H1 (cell line): ENCODE results near the gene SPOP. TPM values are rescaled to one million over a fixed set of nuclear protein-coding genes. Genes with fewer than 3 reads are reported as not detected.
A peak's percentile ranks its signal among the peaks of the same experiment; 100 is the strongest.

Experiments
- CTCF ChIA-PET: fragments of 300-600 bp; sonication (Branson Sonifier 250); formaldehyde crosslinking; loops from one replicate; lab custom pipeline; 2021; ENCODE audit not compliant: partially characterized antibody; lab: Charles Lee
- POLR2A ChIA-PET: fragments of 300-600 bp; sonication (Branson Sonifier 250); formaldehyde crosslinking; loops from one replicate; lab custom pipeline; 2021; ENCODE audit warnings: inconsistent platforms; ENCODE audit not compliant: partially characterized antibody; lab: Charles Lee
- DNase-seq, 2 experiments: peaks; one replicate each; pipeline versions ENCODE4 v3.0.0 to v3.0.0-alpha.2; 2010 to 2022; ENCODE audit warnings: low spot score in 2 of 2, low read depth in 1 of 2, mixed read lengths in 1 of 2
- FAIRE-seq: peaks from 2 replicates; lab custom pipeline; 2011; peaks lifted over from hg19 to GRCh38; lab: Jason Lieb, UNC
- H2AFZ ChIP-seq: 2 replicates; pipeline ENCODE4 v1.8.1; 2012; ENCODE audit warnings: low read length, inconsistent platforms
- H2AK5ac ChIP-seq: 2 replicates; pipeline ENCODE4 v1.6.1; 2013; ENCODE audit warnings: low read depth, low read length
- H2BK120ac ChIP-seq: replicated peaks from 2 replicates; pipeline ENCODE3; 2013; ENCODE audit warnings: low read depth, low read length, inconsistent platforms
- H2BK12ac ChIP-seq: 2 replicates; pipeline ENCODE4 v1.6.1; 2013; ENCODE audit warnings: low read depth, low read length
- H2BK15ac ChIP-seq: 2 replicates; pipeline ENCODE4 v1.6.1; 2013; ENCODE audit warnings: low read length
- H2BK20ac ChIP-seq: 2 replicates; pipeline ENCODE4 v1.6.1; 2013; ENCODE audit warnings: low read length
- H2BK5ac ChIP-seq: 2 replicates; pipeline ENCODE4 v1.6.1; 2013; ENCODE audit warnings: low read depth, low read length
- H3K14ac ChIP-seq: 2 replicates; pipeline ENCODE4 v1.6.1; 2013; ENCODE audit warnings: inconsistent platforms; ENCODE audit not compliant: insufficient read length
- H3K18ac ChIP-seq: 2 replicates; pipeline ENCODE4 v1.6.1; 2013; ENCODE audit warnings: low read length; ENCODE audit errors: extremely low read depth
- H3K23ac ChIP-seq: 2 replicates; pipeline ENCODE4 v1.6.1; 2013; ENCODE audit warnings: inconsistent platforms; ENCODE audit not compliant: insufficient read length
- H3K23me2 ChIP-seq: 2 replicates; pipeline ENCODE4 v1.6.1; 2013; ENCODE audit warnings: low read depth, low read length
- H3K27ac ChIP-seq: 2 replicates; pipeline ENCODE4 v1.6.1; 2011; ENCODE audit warnings: low read depth, low read length, inconsistent platforms
- H3K27me3 ChIP-seq, 4 experiments: replicated peaks in 1 of 4; 1 replicate in 1 of 4; 2 replicates in 3 of 4; pipeline versions ENCODE4 v1.6.1 to v1.8.1; 2011 to 2013; ENCODE audit warnings: low read length in 3 of 4, mild to moderate bottlenecking in 3 of 4, inconsistent platforms in 2 of 4, mixed read lengths in 2 of 4, moderate library complexity in 1 of 4; ENCODE audit not compliant: control insufficient read depth in 3 of 4, insufficient read depth in 3 of 4; ENCODE audit errors: extremely low read depth in 1 of 4
- H3K36me3 ChIP-seq, 4 experiments: 2 replicates each; pipeline versions ENCODE4 v1.6.1 to v1.8.1; 2011 to 2013; ENCODE audit warnings: mild to moderate bottlenecking in 4 of 4, low read length in 3 of 4, moderate library complexity in 2 of 4, control low read depth in 1 of 4, inconsistent platforms in 1 of 4; ENCODE audit not compliant: insufficient read depth in 4 of 4, control insufficient read depth in 2 of 4
- H3K4ac ChIP-seq: replicated peaks from 2 replicates; pipeline ENCODE3; 2013; ENCODE audit warnings: low read length, low read depth, mixed read lengths, inconsistent platforms; ENCODE audit not compliant: insufficient read length
- H3K4me1 ChIP-seq, 4 experiments: replicated peaks in 1 of 4; 1 replicate in 1 of 4; 2 replicates in 3 of 4; pipeline versions ENCODE4 v1.6.1 to v1.8.1; 2011 to 2013; ENCODE audit warnings: low read length in 3 of 4, inconsistent platforms in 2 of 4, mixed read lengths in 1 of 4; ENCODE audit not compliant: insufficient read depth in 4 of 4, control insufficient read depth in 3 of 4
- H3K4me2 ChIP-seq, 2 experiments: 2 replicates each; pipeline versions ENCODE4 v1.6.1 to v1.8.1; 2011 to 2013; ENCODE audit warnings: low read depth in 2 of 2, low read length in 2 of 2, control low read depth in 1 of 2, inconsistent platforms in 1 of 2, mild to moderate bottlenecking in 1 of 2; ENCODE audit not compliant: insufficient read depth in 1 of 2
- H3K4me3 ChIP-seq, 4 experiments: fragments of 200-600, 300-600 bp in 1 of 4; sonication (generic), shearing (Covaris generic), sonication (Bioruptor Twin) in 1 of 4; 2 replicates each; pipeline versions ENCODE4 v1.5.1 to v1.8.1; 2011 to 2016; ENCODE audit warnings: low read length in 4 of 4, low read depth in 3 of 4, control low read depth in 2 of 4, inconsistent platforms in 2 of 4, mild to moderate bottlenecking in 2 of 4, mixed read lengths in 1 of 4, moderate library complexity in 1 of 4; ENCODE audit not compliant: insufficient read depth in 2 of 4; ENCODE audit errors: extremely low read depth in 1 of 4
- H3K56ac ChIP-seq: replicated peaks from 2 replicates; pipeline ENCODE3; 2013; ENCODE audit warnings: low read depth, mild to moderate bottlenecking, mixed read lengths, low read length, inconsistent platforms; ENCODE audit not compliant: insufficient read length
- H3K79me1 ChIP-seq: 2 replicates; pipeline ENCODE4 v1.6.1; 2013; ENCODE audit warnings: low read depth, low read length, control low read depth
- H3K79me2 ChIP-seq, 2 experiments: 2 replicates each; pipeline versions ENCODE4 v1.6.1 to v1.8.1; 2012 to 2013; ENCODE audit warnings: low read length in 2 of 2, mild to moderate bottlenecking in 2 of 2, inconsistent platforms in 1 of 2; ENCODE audit not compliant: insufficient read depth in 2 of 2, control insufficient read depth in 1 of 2
- H3K9ac ChIP-seq, 4 experiments: replicated peaks in 1 of 4; 1 replicate in 1 of 4; 2 replicates in 3 of 4; pipeline versions ENCODE4 v1.6.1 to v1.8.1; 2011 to 2013; ENCODE audit warnings: low read depth in 3 of 4, low read length in 3 of 4, control low read depth in 2 of 4, mild to moderate bottlenecking in 2 of 4, moderate library complexity in 2 of 4, inconsistent platforms in 1 of 4; ENCODE audit errors: extremely low read depth in 1 of 4
- H3K9me3 ChIP-seq, 2 experiments: 2 replicates each; pipeline versions ENCODE4 v1.6.1 to v1.8.1; 2012 to 2013; ENCODE audit warnings: mild to moderate bottlenecking in 2 of 2, moderate library complexity in 2 of 2, control low read depth in 1 of 2, inconsistent platforms in 1 of 2, low read depth in 1 of 2, low read length in 1 of 2, mixed read lengths in 1 of 2; ENCODE audit not compliant: insufficient read depth in 2 of 2
- H4K20me1 ChIP-seq, 2 experiments: replicated peaks in 1 of 2; 2 replicates each; pipeline versions ENCODE3 to v1.8.1; 2011 to 2013; ENCODE audit warnings: inconsistent platforms in 2 of 2, low read length in 2 of 2, mild to moderate bottlenecking in 1 of 2; ENCODE audit not compliant: insufficient read depth in 2 of 2, control insufficient read depth in 1 of 2
- H4K5ac ChIP-seq: 2 replicates; pipeline ENCODE4 v1.6.1; 2013; ENCODE audit warnings: low read length, low read depth, mixed read lengths, inconsistent platforms; ENCODE audit not compliant: insufficient read length
- H4K8ac ChIP-seq: 2 replicates; pipeline ENCODE4 v1.8.0; 2013; ENCODE audit warnings: mild to moderate bottlenecking, moderate library complexity, low read length, inconsistent platforms; ENCODE audit not compliant: insufficient read depth; ENCODE audit errors: extremely low read depth
- H4K91ac ChIP-seq: replicated peaks from 2 replicates; pipeline ENCODE3; 2013; ENCODE audit warnings: low read length, mixed read lengths, inconsistent platforms; ENCODE audit not compliant: insufficient read length
- CHD2 ChIP-seq: IDR thresholded peaks from 2 replicates; pipeline ENCODE4 v1.6.1; 2012; ENCODE audit warnings: low read length, improper control_type of control experiment
- E2F6 ChIP-seq: IDR thresholded peaks from 2 replicates; pipeline ENCODE4 v1.6.1; 2012; ENCODE audit warnings: inconsistent platforms
- whole genome bisulfite sequencing, 2 experiments: shearing (Covaris generic) in 1 of 2; methylation state at CpG; one replicate each; pipeline versions ENCODE4 v1.1.6 to v1.1.7; 2013 to 2015; ENCODE audit warnings: low lambda C conversion rate in 2 of 2, mixed read lengths in 2 of 2, inconsistent platforms in 1 of 2, low coverage in 1 of 2, missing lambda C conversion rate in 1 of 2; ENCODE audit not compliant: insufficient replicate concordance in 2 of 2, insufficient coverage in 1 of 2, insufficient read length in 1 of 2; ENCODE audit errors: extremely low coverage in 1 of 2, missing lambda C conversion rate in 1 of 2; 5-methylcytosine and 5-hydroxymethylcytosine counted together
- polyA plus RNA-seq, 7 experiments: library from polyadenylated mRNA; depleted of rRNA in 3 of 7; stranded (reverse) in 5 of 7; unstranded in 2 of 7; fragments of >200 nt in 5 of 7; fragments of 200-250 nt in 2 of 7; gene quantifications; 1 replicate in 5 of 7; 2 replicates in 1 of 7; 4 replicates in 1 of 7; pipeline versions ENCODE4 v1.2.1 to v1.2.3, GENCODE V29; 2011 to 2013; ENCODE audit warnings: missing spikeins in 2 of 7, mixed read lengths in 2 of 7
- total RNA-seq: library from RNA; stranded (reverse); fragmentation: NEBNext Ultra II Directional; extraction: Animal tissue kit (Norgen Biotek cat#: 25700); gene quantifications from 2 replicates; pipeline ENCODE4 v1.2.1, GENCODE V29; 2021

The SPOP gene
- total and polyA plus RNA-seq, 2 of the 8 experiments (the other 6 are each of a cell fraction or from before 2014, with no cell fraction given): 13.3 to 25.6 TPM

- Histone ChIP-seq H4K8ac (no peak overlapping the region; the same call in 1 of the 2 replicates), H3K4me1 (peaks cover 0 to 27% (median 10%) of the 10 kb centered on the region in 4 experiments; a peak in 6 of 7 replicates), H3K4me3 (no peak overlapping the region), H2BK20ac (0 out of 2 replicates have a peak overlapping the region, but pooled peaks have one; percentile 9), H3K23me2 (peaks cover 11% of the 10 kb centered on the region), H3K27me3 (peaks cover 4 to 18% (median 11%) of the 10 kb centered on the region in 4 experiments; a peak in 6 of 7 replicates), H3K4me2 (no peak overlapping the region), H2AK5ac (peak overlapping the region; percentile 76; the same call in 1 of the 2 replicates), H3K27ac (no peak overlapping the region), H3K79me2 (no peaks in the 10 kb centered on the region), H3K23ac (no peak overlapping the region), H2BK12ac (peak overlapping the region; percentile 68; the same call in 1 of the 2 replicates), H2BK5ac (no peak overlapping the region), H3K79me1 (no peaks in the 10 kb centered on the region), H4K5ac (no peak overlapping the region), H3K36me3 (no peaks in the 10 kb centered on the region), H3K4ac (no peak overlapping the region), H2BK120ac (no peak overlapping the region), H4K20me1 (peaks cover 0 to 2% of the 10 kb centered on the region in 2 experiments), H4K91ac (no peak overlapping the region), H3K14ac (no peak overlapping the region), H3K56ac (no peak overlapping the region), H3K18ac (no peak overlapping the region), H2BK15ac (peak overlapping the region; percentile 47; the same call in 1 of the 2 replicates), H3K9me3 (no peaks in the 10 kb centered on the region), H2AFZ (no peak overlapping the region), H3K9ac (no peak overlapping the region)
- ChIA-PET POLR2A (no interaction called here), CTCF (interaction anchor here (0.5 to 10.3 kb wide), 14 partner anchors 8 to 284 kb away, joined by 3 to 310 read pairs (median 6); partner anchors contain the start of gene SLC35B1)
- FAIRE-seq (no peak), DNase-seq (no peak)
- 86% methylated on average over 15 of the region's 15 CpGs; no CpG with 5 or more reads in 1 of the 2 experiments for WGBS, 2 experiments
- no peak for TF ChIP-seq E2F6
- TF ChIP-seq CHD2: no peak
Measured at GRCh38 chr17:49573510-49574322, 104.2 kb downstream of the SPOP start.
